Activated CD4-positive, CD25-positive, alpha-beta regulatory T cell treated with anti-CD3 and anti-CD28 coated beads, Interleukin-2, amount 50 U/mL, for 24 hours (primary cell): ENCODE measurements around the gene MGAT5.
A peak's percentile ranks its signal among the peaks of the same experiment; 100 is the strongest.

ENCODE experiments used
- ATAC-seq, 2 donors: fragments of 150-1000 bp; cut with Tn5 transposase; one replicate each; pipeline ENCODE4 v1.10.0; 2021; ENCODE audit warnings: mild to moderate bottlenecking in 1 of 2, moderate library complexity in 1 of 2

Gene MGAT5

GRCh38 chr2:134402410-134402809, 148.5 kb downstream of the MGAT5 start:
- no peak for ATAC-seq

GRCh38 chr2:134405611-134406081, 151.8 kb downstream of the MGAT5 start:
- ATAC-seq, result no peak

GRCh38 chr2:134406311-134406710, 152.4 kb downstream of the MGAT5 start:
- ATAC-seq, result no peak

DNA sequence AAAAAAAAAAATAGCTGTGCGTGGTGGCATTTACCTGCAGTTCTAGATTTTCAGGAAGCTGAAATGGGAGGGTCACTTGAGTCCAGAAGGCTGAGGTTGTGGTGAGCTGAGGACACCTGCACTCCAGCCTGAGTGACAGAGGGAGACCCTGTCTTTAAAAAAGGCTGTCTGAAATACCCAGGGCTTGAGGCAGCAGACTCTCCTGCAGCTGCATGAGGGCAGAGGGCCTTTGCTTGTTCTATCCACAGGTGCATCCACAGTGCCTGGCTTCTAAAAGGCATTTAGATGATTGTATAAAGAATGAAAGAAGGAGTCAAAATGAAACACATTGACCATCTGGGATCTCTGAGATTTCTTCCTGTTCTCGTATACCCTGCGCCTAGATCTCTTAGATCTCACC, 152.9 kb downstream of the MGAT5 start:
- no peak for ATAC-seq

- peak in 1 of 2 donors; percentile 22 for ATAC-seq
Measured at GRCh38 chr2:134407154-134407890, 153.4 kb downstream of the MGAT5 start.

GRCh38 chr2:134408386-134408785, 154.5 kb downstream of the MGAT5 start:
- ATAC-seq, result no peak

GRCh38 chr2:134408791-134409190, 154.9 kb downstream of the MGAT5 start:
- peak in 1 of 2 donors; percentile 28 for ATAC-seq

- ATAC-seq, result no peak
Measured at GRCh38 chr2:134410006-134410405, 156.1 kb downstream of the MGAT5 start.

DNA sequence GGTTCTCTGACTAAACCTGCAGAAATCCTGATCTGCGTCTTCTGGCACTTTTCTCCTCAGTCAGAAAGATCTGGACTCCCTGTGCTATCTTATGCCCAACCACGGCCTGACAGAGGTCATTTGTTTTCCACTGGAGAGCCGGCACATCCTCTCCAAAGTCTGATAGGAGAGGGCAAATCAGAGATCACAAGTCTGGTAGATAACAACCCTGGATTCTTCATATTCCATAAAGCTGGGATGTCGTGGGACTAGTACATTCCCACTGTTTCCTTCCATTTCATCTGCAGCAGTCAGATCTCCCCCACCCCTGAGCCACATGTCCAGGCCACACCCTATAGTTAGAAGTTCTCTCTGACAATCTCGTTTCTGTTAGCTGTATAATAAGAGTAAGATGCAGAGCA, 157.0 kb downstream of the MGAT5 start:
- ATAC-seq, result no peak

GRCh38 chr2:134411279-134411827, 157.5 kb downstream of the MGAT5 start:
- no peak for ATAC-seq

GRCh38 chr2:134411828-134412638, 158.2 kb downstream of the MGAT5 start:
- ATAC-seq, result peak; percentile 74 to 77

DNA sequence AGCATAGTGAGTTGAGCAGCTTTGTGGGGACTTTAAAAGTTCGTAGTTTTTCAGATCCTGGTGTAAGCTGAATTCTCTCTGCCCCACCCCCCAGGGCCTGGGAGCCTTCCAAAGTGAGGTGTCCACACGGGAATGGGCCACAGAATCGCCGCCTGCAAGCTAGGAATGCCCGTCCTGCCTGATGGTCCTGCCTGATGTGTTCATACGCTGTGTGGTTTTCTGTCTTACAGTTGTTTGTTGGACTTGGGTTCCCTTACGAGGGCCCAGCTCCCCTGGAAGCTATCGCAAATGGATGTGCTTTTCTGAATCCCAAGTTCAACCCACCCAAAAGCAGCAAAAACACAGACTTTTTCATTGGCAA, 158.7 kb downstream of the MGAT5 start:
- no peak for ATAC-seq

DNA sequence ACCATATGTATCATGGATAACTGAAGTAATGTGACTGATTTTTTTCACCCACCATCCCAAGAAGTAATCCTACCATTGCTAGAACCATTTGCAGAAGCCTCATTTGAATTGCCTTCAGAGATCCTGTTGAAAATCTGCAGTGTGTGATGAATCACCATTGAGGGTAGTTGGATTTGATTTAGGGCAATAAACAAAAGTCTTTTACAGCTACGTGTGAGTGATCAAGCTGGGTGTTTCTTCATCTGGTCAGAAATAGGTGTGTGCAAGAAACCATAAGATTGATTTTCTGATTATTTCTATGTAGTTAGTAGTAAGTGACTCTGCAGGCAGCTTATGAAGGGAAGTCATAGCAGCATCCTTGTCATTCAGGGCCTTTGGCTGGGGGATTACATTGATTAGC, 159.6 kb downstream of the MGAT5 start:
- no peak for ATAC-seq

DNA sequence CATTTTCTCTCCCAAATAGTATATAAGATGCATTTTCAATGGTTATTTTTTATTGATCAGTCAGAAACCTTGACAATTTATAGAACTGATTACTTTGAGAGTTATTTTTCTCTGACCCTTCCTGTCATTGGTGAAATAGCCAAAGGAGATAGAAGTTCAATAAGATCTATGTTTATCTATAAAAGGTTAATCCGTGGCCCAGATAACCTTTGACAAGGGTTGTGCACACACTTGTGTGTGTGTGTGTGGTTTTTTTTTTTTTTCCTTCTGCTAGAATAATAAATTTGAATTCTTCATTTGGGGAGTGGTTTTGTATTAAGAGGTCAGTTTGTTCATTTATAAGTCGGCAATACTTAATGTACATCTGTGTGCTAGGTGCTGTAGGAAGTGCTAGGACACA, 160.0 kb downstream of the MGAT5 start:
- no peak for ATAC-seq

- ATAC-seq, result no peak
Measured at GRCh38 chr2:134416018-134416417, 162.1 kb downstream of the MGAT5 start.

- no peak for ATAC-seq
Measured at GRCh38 chr2:134416637-134417036, 162.8 kb downstream of the MGAT5 start.

- ATAC-seq, result no peak
Measured at GRCh38 chr2:134417968-134418582, 164.2 kb downstream of the MGAT5 start.

DNA sequence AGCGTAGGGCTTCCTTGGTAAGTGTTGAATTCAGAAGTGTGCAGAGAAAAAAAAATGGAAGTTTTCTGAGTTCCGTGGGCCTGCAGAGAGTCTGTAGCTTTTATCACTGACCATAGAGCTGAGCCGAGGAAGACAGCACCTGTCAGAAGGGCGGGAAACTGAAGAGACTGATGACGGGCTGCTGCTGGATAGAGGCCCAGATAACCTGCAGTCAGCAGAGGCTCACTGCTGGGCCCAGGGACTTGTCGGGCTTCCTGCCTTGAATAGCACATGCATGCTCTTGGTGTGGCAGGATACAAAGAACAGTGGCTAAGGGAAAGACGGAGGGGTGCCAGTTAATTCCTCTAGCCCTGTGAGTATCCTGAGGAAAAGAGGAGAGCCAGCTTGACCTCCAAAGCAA, 166.4 kb downstream of the MGAT5 start:
- ATAC-seq, result no peak

GRCh38 chr2:134420920-134421319, 167.0 kb downstream of the MGAT5 start:
- no peak for ATAC-seq

- ATAC-seq, result no peak
Measured at GRCh38 chr2:134421556-134422328, 167.9 kb downstream of the MGAT5 start.

GRCh38 chr2:134425724-134426496, 172.0 kb downstream of the MGAT5 start:
- ATAC-seq, result no peak

DNA sequence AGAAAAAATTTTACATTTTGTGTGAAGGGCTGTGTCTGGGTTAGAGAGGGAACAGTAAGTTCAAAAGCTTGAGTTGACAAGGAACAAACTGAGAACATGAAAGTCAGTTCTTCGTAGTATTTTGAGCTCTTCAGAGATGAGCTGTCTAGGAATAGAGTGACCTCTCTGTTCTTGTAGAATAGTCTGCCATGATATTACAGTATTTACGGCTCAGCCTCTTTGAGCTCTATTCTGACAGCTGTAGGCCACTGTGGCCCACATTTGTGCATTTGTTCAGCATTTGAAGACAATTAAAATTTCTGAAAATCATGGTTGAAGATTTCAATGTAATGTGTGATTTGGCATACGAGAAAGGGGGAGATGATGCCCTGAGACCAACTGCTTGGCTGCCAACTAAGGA, 172.8 kb downstream of the MGAT5 start:
- ATAC-seq, result no peak
